GM03348 (cell line): Measurements from ENCODE around the gene KIAA1217.
"Not testable (repeated sequence)": the region's sequence is repeated elsewhere in the genome, so short reads cannot be mapped to it uniquely, and the experiment has no call there.

Source experiments
- DNase-seq: peaks from one replicate; pipeline ENCODE4 v3.0.0; 2012; ENCODE audit warnings: low spot score

Gene KIAA1217

GRCh38 chr10:24465891-24466818 lies 257.2 kb downstream of the KIAA1217 start:
- DNase-seq, result peak; percentile 81

GRCh38 chr10:24467136-24467535 lies 258.2 kb downstream of the KIAA1217 start:
- no peak for DNase-seq

- DNase-seq, result no peak
Observed at GRCh38 chr10:24467605-24468004, 258.7 kb downstream of the KIAA1217 start.

GRCh38 chr10:24468281-24468751 lies 259.4 kb downstream of the KIAA1217 start:
- DNase-seq, result no peak

- no peak for DNase-seq
Observed at GRCh38 chr10:24469993-24470392, 261.1 kb downstream of the KIAA1217 start.

- no peak for DNase-seq
Observed at GRCh38 chr10:24475598-24475997, 266.7 kb downstream of the KIAA1217 start.

GRCh38 chr10:24476913-24477701 lies 268.2 kb downstream of the KIAA1217 start:
- no peak for DNase-seq

GRCh38 chr10:24477915-24478314 lies 269.0 kb downstream of the KIAA1217 start:
- no peak for DNase-seq

- DNase-seq, result no peak
Observed at GRCh38 chr10:24479806-24480205, 270.9 kb downstream of the KIAA1217 start.

- no peak for DNase-seq
Observed at GRCh38 chr10:24480447-24480846, 271.5 kb downstream of the KIAA1217 start.

- DNase-seq, result no peak
Observed at GRCh38 chr10:24481241-24481640, 272.3 kb downstream of the KIAA1217 start.

- DNase-seq, result not testable (repeated sequence)
Observed at GRCh38 chr10:24482713-24483112, 273.8 kb downstream of the KIAA1217 start.

- peak; percentile 81 for DNase-seq
Observed at GRCh38 chr10:24483701-24484100, 274.8 kb downstream of the KIAA1217 start.

- no peak for DNase-seq
Observed at GRCh38 chr10:24484771-24485170, 275.8 kb downstream of the KIAA1217 start.

- DNase-seq, result no peak
Observed at GRCh38 chr10:24485304-24485703, 276.4 kb downstream of the KIAA1217 start.

- no peak for DNase-seq
Observed at GRCh38 chr10:24488631-24489030, 279.7 kb downstream of the KIAA1217 start.

- no peak for DNase-seq
Observed at GRCh38 chr10:24493165-24493564, 284.2 kb downstream of the KIAA1217 start.

- no peak for DNase-seq
Observed at GRCh38 chr10:24494236-24494635, 285.3 kb downstream of the KIAA1217 start.

- DNase-seq, result no peak
Observed at GRCh38 chr10:24494777-24495176, 285.8 kb downstream of the KIAA1217 start.

GRCh38 chr10:24495666-24496460 lies 286.9 kb downstream of the KIAA1217 start:
- DNase-seq, result no peak

- DNase-seq, result no peak
Observed at GRCh38 chr10:24496906-24497305, 288.0 kb downstream of the KIAA1217 start.
